Measurements from ENCODE around the gene KLHL2. TPM values are rescaled to one million over a fixed set of nuclear protein-coding genes. Genes with fewer than 3 reads are reported as not detected.
"Not testable (repeated sequence)": the region's sequence is repeated elsewhere in the genome, so short reads cannot be mapped to it uniquely, and the experiment has no call there.

Gene KLHL2
- polyA plus RNA-seq, 5 donors = 15.0 to 20.5 (median 18.1) TPM

- DNase-seq = not testable (repeated sequence)
Measured at GRCh38 chr4:165229490-165230200, 22.3 kb downstream of the KLHL2 start.

DNA sequence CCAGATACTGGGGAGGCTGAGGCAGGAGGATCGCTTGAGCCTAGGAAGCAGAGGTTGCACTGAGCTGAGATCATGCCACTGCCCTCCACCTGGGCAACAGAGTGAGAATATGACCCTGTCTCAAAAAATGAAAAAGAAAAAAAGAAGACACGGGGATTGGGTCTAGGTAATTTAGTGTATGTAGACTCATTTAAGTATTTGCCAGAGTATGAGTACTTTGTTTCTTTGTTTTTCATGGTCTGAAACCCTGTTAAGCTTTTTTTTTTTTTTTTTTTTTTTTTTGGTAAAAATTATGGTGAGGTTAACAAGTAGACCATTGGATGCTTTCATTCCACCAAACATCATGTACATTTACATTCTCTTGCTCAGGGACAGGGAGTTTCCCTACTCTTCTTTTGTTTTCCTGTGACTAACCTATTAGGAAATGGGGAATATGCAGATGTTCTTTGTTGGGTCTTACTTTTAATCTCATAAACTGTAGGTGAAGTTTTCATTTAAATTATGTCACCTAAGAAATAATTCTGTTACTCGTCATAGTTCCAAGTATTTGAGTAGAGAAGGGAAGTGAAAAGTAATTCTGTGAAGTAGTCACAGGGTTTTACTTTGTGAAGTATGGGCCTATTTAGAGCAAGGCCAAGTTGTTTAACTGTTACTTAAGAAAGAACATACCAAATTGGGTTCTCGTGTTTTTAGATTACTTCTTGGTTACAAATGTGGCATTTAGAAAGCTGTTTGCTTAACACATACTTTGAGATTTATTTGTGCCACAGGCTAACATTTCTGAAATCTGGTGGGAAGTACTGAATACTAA, 25.5 kb downstream of the KLHL2 start:
- DNase-seq = not testable (repeated sequence)

DNA sequence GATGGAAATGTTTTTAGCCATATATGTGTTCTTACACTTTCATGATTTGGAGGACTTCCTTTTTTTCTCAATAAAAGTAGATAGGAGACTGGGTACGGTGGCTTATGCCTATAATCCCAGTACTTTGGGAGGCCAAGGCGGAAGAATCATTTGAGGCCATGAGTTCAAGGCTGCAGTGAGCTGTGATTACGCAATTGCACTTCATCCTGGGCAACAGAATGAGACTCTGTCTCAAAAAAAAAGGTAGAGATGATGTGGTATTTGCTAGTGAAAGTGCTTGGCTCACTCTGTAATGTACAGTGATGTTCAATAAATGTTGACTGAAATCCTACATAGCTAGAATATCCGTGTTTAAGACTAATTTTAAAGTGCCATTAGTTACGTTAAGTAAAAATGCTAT, 27.4 kb downstream of the KLHL2 start:
- DNase-seq = no peak

GRCh38 chr4:165236852-165237251, 29.5 kb downstream of the KLHL2 start:
- DNase-seq = not testable (repeated sequence)

DNA sequence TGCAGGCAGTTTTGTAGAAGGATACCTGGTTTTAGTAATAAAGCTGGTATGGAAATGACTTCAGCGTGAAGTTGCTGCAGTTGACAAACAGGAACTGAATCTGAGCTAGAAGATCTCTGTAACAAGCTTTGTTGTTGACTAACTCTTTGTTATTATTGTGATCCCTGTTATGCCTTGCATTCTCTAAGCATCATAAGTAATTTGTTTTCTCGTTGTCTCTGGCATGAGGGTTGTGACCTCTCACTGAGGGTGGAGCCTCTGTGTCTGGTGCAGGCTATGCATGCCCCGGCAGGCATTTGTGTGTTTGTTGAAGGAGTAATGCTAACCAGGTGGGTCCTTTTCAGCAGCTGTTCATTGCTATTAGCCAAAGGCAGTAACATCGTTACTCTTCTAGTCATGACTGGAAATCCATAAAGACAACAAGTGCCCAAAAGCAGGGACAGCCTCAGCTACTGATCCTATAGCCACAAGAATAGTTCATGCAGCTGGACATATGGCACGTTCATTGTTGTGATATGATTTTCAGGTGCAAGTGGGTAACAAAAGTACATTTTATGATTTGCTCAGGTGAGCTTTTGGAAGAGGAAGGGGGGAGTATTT, 30.8 kb downstream of the KLHL2 start:
- DNase-seq = not testable (repeated sequence)

GRCh38 chr4:165240761-165241160, 33.4 kb downstream of the KLHL2 start:
- not testable (repeated sequence) for DNase-seq

DNA sequence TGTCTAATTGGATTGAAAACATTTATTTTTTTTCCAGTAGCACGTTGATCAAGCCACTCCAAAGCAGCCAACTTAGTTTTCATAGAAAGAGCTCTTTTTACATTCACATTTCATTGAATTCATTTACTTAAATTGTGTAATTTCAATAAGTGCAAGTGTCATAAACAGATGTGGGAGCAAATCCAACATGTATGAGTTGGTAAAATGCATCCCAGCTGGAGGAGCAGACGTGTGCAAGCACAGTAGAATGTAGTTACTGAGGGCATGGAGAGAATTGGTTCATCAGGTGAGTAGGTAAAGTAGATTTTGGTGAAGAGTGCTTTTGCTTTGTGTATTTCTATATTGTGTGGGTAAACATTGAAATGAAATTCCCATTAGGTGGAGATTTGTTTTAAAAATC, 36.8 kb downstream of the KLHL2 start:
- DNase-seq = not testable (repeated sequence)

- not testable (repeated sequence) for DNase-seq
Measured at GRCh38 chr4:165244587-165245186, 37.3 kb downstream of the KLHL2 start.

GRCh38 chr4:165248102-165248501, 40.7 kb downstream of the KLHL2 start:
- no peak for DNase-seq

GRCh38 chr4:165248904-165249303, 41.5 kb downstream of the KLHL2 start:
- DNase-seq = not testable (repeated sequence)

DNA sequence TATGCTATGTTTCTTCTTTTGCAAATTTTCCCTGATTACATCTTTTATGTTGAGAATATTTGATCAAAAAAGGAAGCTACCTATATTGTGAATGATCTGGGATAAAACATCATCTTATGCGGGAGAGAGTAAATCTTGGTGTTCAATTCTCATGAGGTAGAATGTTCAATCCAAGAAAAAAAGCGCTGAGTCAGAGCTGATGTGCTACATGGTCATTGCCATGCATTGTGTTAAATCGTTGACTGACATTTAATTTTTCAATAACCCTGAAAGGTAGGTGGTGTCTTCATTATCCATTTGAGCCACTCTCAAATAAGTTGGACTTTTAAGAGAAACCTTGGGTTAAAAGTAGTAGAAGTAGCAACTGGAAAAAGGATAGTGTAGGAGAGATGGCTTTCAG, 47.4 kb downstream of the KLHL2 start:
- not testable (repeated sequence) for DNase-seq

GRCh38 chr4:165255439-165255838, 48.1 kb downstream of the KLHL2 start:
- DNase-seq = not testable (repeated sequence)

- not testable (repeated sequence) for DNase-seq
Measured at GRCh38 chr4:165256074-165256659, 48.8 kb downstream of the KLHL2 start.

DNA sequence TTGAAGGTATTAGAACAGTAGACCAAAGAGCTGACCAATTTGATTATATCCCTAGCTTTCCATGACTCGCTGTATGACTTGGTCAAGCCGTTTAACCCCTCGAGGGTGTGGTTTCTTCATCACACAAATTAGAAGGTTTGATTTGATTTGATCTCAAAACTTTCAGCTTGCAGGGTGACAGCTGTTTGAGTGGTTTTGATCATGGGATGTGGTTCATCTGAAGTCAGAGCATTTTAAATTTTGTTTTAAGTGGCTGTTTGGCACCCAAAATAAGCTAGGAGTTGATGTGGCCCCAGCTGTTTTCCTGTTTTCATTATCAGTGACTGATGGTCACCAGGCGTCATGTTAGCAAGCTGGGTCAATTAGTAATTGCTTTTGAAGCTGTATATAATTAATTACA, 52.4 kb downstream of the KLHL2 start:
- DNase-seq = not testable (repeated sequence)

- DNase-seq = not testable (repeated sequence)
Measured at GRCh38 chr4:165262306-165262705, 54.9 kb downstream of the KLHL2 start.

DNA sequence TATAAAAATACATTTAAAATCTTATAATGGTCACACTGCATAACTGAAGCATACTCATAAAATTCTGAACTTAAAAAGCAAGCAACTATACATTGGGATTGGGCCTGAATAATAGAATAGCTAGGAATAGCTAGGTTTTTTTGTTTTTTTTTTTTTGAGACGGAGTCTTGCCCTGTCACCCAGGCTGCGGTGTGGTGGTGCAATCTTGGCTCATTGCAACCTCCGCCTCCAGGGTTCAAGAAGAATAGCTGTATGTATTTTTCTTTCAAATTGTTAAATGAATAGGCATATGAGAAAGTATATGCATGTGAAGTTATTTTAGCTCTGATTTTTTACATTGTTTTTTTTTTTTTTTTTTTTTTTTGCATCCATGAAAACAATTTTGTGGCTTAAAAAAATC, 56.1 kb downstream of the KLHL2 start:
- not testable (repeated sequence) for DNase-seq

DNA sequence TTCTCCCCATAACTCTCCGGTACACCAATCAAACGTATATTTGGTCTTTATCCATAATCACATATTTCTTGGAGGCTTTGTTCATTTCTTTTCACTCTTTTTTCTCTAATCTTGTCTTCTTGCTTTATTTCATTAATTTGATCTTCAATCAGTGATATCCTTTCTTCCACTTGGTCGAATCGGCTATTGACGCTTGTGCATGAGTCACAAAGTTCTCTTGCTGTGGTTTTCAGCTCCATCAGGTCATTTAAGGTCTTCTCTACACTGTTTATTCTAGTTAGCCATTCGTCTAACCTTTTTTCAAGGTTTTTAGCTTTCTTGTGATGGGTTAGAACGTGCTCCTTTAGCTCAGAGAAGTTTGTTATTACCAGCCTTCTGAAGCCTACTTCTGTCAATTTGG, 62.6 kb downstream of the KLHL2 start:
- not testable (repeated sequence) for DNase-seq

DNA sequence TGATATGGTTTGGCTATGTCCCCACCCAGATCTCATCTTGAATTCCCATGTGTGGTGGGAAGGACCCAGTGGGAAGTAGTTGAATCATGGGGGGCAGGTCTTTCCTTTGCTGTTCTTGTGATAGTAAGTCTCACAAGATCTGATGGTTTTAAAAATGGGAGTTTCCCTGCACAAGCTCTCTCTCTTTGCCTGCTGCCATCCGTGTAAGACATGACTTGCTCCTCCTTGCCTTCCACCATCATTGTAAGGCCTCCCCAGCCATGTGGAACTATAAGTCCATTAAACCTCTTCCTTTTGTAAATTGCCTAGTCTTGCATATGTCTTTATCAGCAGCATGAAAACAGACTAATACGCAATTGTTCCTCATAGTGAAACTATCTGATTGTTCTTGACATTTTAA, 66.1 kb downstream of the KLHL2 start:
- not testable (repeated sequence) for DNase-seq

DNA sequence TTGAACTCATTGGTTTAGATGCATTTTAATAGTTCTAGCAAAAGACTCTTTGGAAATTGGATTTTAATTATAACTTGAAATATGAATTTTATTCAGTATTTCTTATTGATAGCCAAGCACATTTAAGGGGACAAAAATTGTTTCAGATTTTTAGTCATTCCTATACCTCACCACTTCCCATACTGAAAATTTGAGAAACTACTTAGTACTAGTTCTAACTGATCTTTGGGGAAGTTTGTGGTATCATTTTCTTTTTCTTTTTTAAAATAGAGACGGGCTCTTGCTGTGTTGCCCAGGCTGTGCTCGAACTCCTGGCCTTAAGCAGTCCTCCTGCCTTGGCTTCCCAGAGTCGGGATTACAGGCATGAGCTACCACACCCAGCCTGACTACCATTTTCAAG, 68.0 kb downstream of the KLHL2 start:
- DNase-seq = not testable (repeated sequence)

DNA sequence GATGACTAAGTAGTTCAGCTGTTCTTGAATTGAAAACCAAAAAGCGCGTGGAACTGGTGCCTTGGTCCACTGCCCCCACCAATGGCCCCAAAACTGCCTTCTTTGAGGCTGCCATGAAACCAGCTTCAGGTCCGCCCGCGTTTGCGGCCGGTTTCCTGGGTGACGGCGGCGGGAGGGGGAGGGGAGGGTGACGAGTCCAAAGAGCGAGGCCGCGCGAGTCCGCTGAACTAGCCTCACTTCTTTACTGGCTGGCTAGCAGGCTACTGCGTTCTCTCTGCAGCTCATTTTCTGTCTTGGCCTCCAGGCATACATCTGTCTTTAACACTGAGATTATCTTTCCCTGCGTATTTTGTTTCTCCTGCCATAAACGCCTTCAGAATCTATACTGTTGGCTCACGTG, 72.2 kb downstream of the KLHL2 start:
- DNase-seq = not testable (repeated sequence)

- not testable (repeated sequence) for DNase-seq
Measured at GRCh38 chr4:165284697-165285096, 77.3 kb downstream of the KLHL2 start.

Data from right lung (tissue), 5 donors.